ENCODE data around the gene GRM7. TPM values are rescaled to one million over a fixed set of nuclear protein-coding genes. Genes with fewer than 3 reads are reported as not detected.

Gene GRM7
- total and polyA plus RNA-seq, 2 of the 4 experiments (the other 2 are of a cell fraction), result not detected

- H3K9ac ChIP-seq (ENCODE audit: low read depth, low read length), result no peak overlapping the region
- H3K56ac ChIP-seq (ENCODE audit: extremely low read depth, insufficient read depth, low read length), result no peak overlapping the region
- no peaks in the 10 kb centered on the region for H3K36me3 ChIP-seq (ENCODE audit: control insufficient read depth, insufficient read depth, low read length)
- POLR2A ChIA-PET (ENCODE audit: unreplicated experiment), result no interaction called here
- H3K4me3 ChIP-seq (ENCODE audit: insufficient read depth, low read depth, low read length), result no peak overlapping the region
- DNase-seq (no peak), ATAC-seq (ENCODE audit: low read depth) (no peak)
- intact Hi-C loops (cut with micrococcal nuclease), result no loop called here
- no peaks in the 10 kb centered on the region for H3K4me1 ChIP-seq (ENCODE audit: control insufficient read depth, insufficient read depth, low read length)
- H3K79me1 ChIP-seq (ENCODE audit: low read depth in 1 of 2, low read length in 2 of 2), result no peaks in the 10 kb centered on the region
- CTCF ChIA-PET, result no interaction called here
- H2AK9ac ChIP-seq (replicated peaks; ENCODE audit: low read depth, low read length, poor library complexity), result no peak overlapping the region
- H3K14ac ChIP-seq (replicated peaks; ENCODE audit: low read depth, low read length), result no peak overlapping the region
- TF ChIP-seq, protein P1, sequence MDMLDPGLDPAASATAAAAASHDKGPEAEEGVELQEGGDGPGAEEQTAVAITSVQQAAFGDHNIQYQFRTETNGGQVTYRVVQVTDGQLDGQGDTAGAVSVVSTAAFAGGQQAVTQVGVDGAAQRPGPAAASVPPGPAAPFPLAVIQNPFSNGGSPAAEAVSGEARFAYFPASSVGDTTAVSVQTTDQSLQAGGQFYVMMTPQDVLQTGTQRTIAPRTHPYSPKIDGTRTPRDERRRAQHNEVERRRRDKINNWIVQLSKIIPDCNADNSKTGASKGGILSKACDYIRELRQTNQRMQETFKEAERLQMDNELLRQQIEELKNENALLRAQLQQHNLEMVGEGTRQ (IDR thresholded peaks at IDR 0.05; ENCODE audit: low read depth, low read length), result no peak
- no peaks in the 10 kb centered on the region for H3K9me1 ChIP-seq (ENCODE audit: insufficient read depth, low read length)
- no peak overlapping the region for H4K8ac ChIP-seq (ENCODE audit: low read depth in 2 of 2, low read length in 2 of 2)
- H2BK15ac ChIP-seq (ENCODE audit: low read depth, low read length), result no peak overlapping the region
- no peak overlapping the region for H3K4ac ChIP-seq (ENCODE audit: low read depth, low read length)
- no peaks in the 10 kb centered on the region for H4K20me1 ChIP-seq (ENCODE audit: insufficient read depth, low read length)
- no peak overlapping the region for H3K18ac ChIP-seq (ENCODE audit: low read depth, low read length)
- no peak overlapping the region for H4K91ac ChIP-seq (ENCODE audit: insufficient read depth, low read depth, low read length)
- no peak overlapping the region for H2AK5ac ChIP-seq (ENCODE audit: low read depth, low read length)
- in situ Hi-C loops (cut with MboI; ENCODE audit: low sequenced_read_pairs), result no loop called here
- no peak overlapping the region for H3K4me2 ChIP-seq (ENCODE audit: low read depth, low read length)
- H3K27ac ChIP-seq (ENCODE audit: insufficient read depth, low read length), result no peak overlapping the region
- peaks cover 13% of the 10 kb centered on the region for H3K9me3 ChIP-seq (ENCODE audit: control insufficient read depth, insufficient read depth, low read length)
- WGBS, 2 experiments (ENCODE audit: extremely low coverage in 2 of 2, insufficient read length in 1 of 2), result no CpG with 5 or more reads among the region's 3 CpGs
- dilution Hi-C loops (cut with HindIII; ENCODE audit: low sequenced_read_pairs, unreplicated experiment), result no loop called here
- H4K5ac ChIP-seq (ENCODE audit: low read depth, low read length), result no peak overlapping the region
- H2BK5ac ChIP-seq (ENCODE audit: low read depth, low read length, poor library complexity, severe bottlenecking), result no peak overlapping the region
- H2BK120ac ChIP-seq (ENCODE audit: low read depth, low read length), result no peak overlapping the region
- no TSS peak for BruUV-seq (replicated peaks)
- H3K23ac ChIP-seq (ENCODE audit: low read depth, low read length), result no peak overlapping the region
- H3K27me3 ChIP-seq (ENCODE audit: control insufficient read depth, insufficient read depth, low read length), result no peaks in the 10 kb centered on the region
- no peak overlapping the region for H2AFZ ChIP-seq (replicated peaks; ENCODE audit: low read length, poor library complexity)
- no peak overlapping the region for H2BK20ac ChIP-seq (ENCODE audit: low read depth, low read length)
Measured at GRCh38 chr3:7678521-7678920, 817.6 kb downstream of the GRM7 start.

Data from IMR-90 (cell line).